ENCODE data around the gene RAB9A.

Gene RAB9A

GRCh38 chrX:13697976-13698375 is 9.0 kb downstream of the RAB9A start:
- in situ Hi-C loops (cut with HindIII; ENCODE audit: low sequenced_read_pairs), result no loop called here
- no peak for DNase-seq (ENCODE audit: low read depth)
- TF ChIP-seq CTCF (IDR thresholded peaks at IDR 0.05; ENCODE audit: low read depth, low read length, missing control alignments), result no peak
- H3K4me3 ChIP-seq (ENCODE audit: low read depth, low read length), result no peak overlapping the region

GRCh38 chrX:13698432-13698831 is 9.5 kb downstream of the RAB9A start:
- no peak for TF ChIP-seq CTCF (IDR thresholded peaks at IDR 0.05; ENCODE audit: low read depth, low read length, missing control alignments)
- no peak for DNase-seq (ENCODE audit: low read depth)
- H3K4me3 ChIP-seq (ENCODE audit: low read depth, low read length), result no peak overlapping the region
- in situ Hi-C loops (cut with HindIII; ENCODE audit: low sequenced_read_pairs), result no loop called here

- in situ Hi-C loops (cut with HindIII; ENCODE audit: low sequenced_read_pairs), result no loop called here
- no peak overlapping the region for H3K4me3 ChIP-seq (ENCODE audit: low read depth, low read length)
- TF ChIP-seq CTCF (IDR thresholded peaks at IDR 0.05; ENCODE audit: low read depth, low read length, missing control alignments), result no peak
- no peak for DNase-seq (ENCODE audit: low read depth)
Measured at GRCh38 chrX:13699183-13699826, 10.4 kb downstream of the RAB9A start.

GRCh38 chrX:13700380-13700779 is 11.5 kb downstream of the RAB9A start:
- DNase-seq (ENCODE audit: low read depth), result no peak
- no peak overlapping the region for H3K4me3 ChIP-seq (ENCODE audit: low read depth, low read length)
- TF ChIP-seq CTCF (IDR thresholded peaks at IDR 0.05; ENCODE audit: low read depth, low read length, missing control alignments), result no peak
- in situ Hi-C loops (cut with HindIII; ENCODE audit: low sequenced_read_pairs), result no loop called here

- no peak for TF ChIP-seq CTCF (IDR thresholded peaks at IDR 0.05; ENCODE audit: low read depth, low read length, missing control alignments)
- in situ Hi-C loops (cut with HindIII; ENCODE audit: low sequenced_read_pairs), result no loop called here
- no peak for DNase-seq (ENCODE audit: low read depth)
- H3K4me3 ChIP-seq (ENCODE audit: low read depth, low read length), result no peak overlapping the region
Measured at GRCh38 chrX:13702111-13702789, 13.3 kb downstream of the RAB9A start.

- TF ChIP-seq CTCF (IDR thresholded peaks at IDR 0.05; ENCODE audit: low read depth, low read length, missing control alignments), result no peak
- H3K4me3 ChIP-seq (ENCODE audit: low read depth, low read length), result no peak overlapping the region
- in situ Hi-C loops (cut with HindIII; ENCODE audit: low sequenced_read_pairs), result no loop called here
- no peak for DNase-seq (ENCODE audit: low read depth)
Measured at GRCh38 chrX:13703135-13703534, 14.2 kb downstream of the RAB9A start.

Measured in astrocyte of the cerebellum (primary cell).